NCI-H526 treated with DMSO at 0.1 percent for 48 hours (cell line): ENCODE measurements around the gene NEB.

Source experiments
- DNase-seq: peaks from one replicate; lab custom pipeline; 2025; lab: John Stamatoyannopoulos, UW

The NEB gene

DNA sequence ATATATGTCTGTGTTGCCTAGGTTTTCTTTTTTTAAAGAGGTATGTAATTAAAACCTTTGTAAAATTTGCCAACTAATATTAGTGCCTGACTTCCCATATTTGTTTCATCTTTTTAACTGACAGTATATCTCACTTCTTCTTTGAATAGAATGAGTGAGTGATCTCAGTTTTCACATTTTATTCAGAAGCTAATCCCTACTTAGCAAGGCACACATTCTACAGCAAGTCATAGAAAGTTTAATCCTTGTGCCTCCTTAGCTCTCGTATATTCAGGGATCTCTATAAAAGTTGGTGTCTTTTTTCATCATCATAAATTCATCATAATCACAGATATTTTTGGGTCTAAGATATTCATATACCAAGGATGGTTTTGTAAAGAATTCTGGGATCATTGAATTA is 258.0 kb downstream of the NEB start:
- DNase-seq = no peak

- DNase-seq = no peak
Measured at GRCh38 chr2:151475071-151475470, 259.2 kb downstream of the NEB start.

DNA sequence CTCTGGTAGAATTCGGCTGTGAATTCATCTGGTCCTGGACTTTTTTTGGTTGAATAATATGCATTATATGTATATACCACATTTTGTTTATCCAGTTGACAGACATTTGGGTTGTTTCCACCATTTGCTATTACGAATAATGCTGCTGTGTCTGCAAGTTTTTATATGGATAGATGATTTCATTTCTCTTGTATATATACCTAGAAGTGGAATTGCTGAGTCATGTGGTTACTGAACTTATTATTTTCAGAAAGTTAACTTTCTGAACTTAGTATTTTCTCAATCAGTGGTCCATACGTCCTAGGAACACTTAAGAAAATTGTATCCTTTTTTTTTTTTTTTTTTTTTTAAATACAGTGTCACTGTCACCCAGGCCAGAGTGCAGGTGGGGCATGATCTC is 261.3 kb downstream of the NEB start:
- DNase-seq = no peak

- no peak for DNase-seq
Measured at GRCh38 chr2:151470556-151470955, 263.7 kb downstream of the NEB start.

DNA sequence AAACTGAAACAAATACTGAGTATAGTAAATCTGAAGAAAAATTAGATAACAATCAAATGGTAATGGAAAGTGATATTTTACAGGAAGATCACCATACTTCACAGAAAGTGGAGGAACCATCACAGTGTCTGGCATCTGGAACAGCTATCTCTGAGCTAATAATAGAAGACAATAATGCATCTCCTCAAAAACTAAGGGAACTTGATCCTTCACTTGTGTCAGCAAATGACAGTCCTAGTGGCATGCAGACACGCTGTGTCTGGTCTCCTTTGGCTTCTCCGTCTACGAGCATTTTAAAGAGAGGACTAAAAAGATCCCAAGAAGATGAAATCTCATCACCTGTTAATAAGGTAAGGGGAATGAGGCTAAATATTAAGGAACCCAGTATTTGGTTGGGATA is 268.5 kb downstream of the NEB start:
- DNase-seq = no peak

- no peak for DNase-seq
Measured at GRCh38 chr2:151459358-151459757, 274.9 kb downstream of the NEB start.

DNA sequence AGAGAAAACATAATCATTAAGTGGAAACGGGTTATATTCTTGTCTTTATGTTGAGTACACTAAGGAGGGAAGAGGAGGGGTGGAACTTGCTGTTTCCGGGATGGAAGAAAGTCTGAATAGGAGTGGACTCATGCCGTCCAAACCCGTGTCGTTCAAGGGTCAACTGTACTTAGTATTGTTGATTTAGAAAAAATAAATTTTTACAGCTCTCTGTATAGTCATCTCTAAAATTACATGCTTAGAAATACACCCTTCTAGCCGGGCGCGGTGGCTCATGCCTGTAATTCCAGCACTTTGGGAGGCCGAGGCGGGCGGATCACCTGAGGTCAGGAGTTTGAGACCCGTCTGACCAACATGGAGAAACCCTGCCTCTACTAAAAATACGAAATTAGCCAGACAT is 295.1 kb downstream of the NEB start:
- DNase-seq = no peak

- DNase-seq = no peak
Measured at GRCh38 chr2:151438506-151438905, 295.8 kb downstream of the NEB start.

- no peak for DNase-seq
Measured at GRCh38 chr2:151437630-151438029, 296.6 kb downstream of the NEB start.
